HG03354 (cell line): Measurements from ENCODE around the gene ULK4.
"Not testable (repeated sequence)": the region's sequence is repeated elsewhere in the genome, so short reads cannot be mapped to it uniquely, and the experiment has no call there.

Source experiments
- ATAC-seq: cut with Tn5 transposase; IDR thresholded peaks from one replicate; pipeline ENCODE4 v1.9.1; 2021; ENCODE audit warnings: mild to moderate bottlenecking; ENCODE audit not compliant: unreplicated experiment, poor library complexity, severe bottlenecking

Gene ULK4

GRCh38 chr3:41601404-41601987, 360.4 kb downstream of the ULK4 start:
- ATAC-seq, result no peak

DNA sequence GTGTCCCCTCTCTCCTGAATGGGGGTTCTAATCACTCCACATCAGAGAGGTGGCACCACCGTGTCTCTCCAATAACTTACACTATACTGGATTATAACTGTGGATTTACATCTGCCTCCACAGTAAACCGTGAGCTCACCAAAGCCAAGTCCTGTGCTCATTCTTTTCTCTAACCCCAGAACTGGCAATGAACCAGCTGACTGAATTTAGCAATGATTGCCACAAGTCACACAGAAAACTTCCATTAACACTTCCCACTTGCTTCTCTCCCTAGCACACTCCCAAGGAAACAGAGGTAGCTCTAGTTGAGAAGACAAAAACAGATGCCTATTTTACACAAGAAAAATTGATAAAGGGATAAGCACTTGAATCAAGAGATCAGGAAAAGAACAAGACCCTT, 361.3 kb downstream of the ULK4 start:
- ATAC-seq, result no peak

DNA sequence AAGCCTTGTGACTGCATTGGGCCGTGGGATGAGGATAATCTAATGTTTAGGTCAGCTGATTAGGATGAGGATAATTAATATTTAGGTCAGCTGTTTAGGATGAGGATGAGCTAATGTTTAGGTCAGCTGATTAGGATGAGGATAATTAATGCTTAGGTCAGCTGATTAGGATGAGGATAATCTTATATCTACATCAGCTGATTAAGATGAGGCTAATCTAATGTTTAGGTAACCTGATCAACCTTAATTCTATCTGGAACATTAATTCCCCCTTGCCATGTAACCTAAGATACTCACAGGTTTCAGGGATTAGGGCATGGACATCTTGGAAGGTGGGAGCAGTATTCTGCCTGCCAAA, 362.8 kb downstream of the ULK4 start:
- ATAC-seq, result no peak

GRCh38 chr3:41598402-41599126, 363.3 kb downstream of the ULK4 start:
- no peak for ATAC-seq

DNA sequence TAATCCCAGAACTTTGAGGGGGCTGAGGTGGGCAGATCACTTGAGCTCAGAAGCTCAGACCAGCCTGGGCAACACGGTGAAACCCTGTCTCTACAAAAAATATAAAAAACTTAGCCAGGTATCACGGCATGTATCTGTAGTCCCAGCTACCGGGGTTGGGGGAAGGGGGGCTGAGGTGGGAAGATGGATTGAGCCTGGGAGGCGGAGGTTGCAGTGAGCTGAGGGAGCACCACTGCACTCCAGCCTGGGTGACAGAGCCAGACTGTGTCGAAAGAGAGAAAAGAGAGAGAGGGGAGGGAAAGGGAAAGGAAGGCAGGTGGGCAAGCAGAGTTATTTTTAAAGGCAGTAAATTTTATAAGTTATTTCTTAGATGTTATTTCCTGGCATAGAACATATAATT, 368.1 kb downstream of the ULK4 start:
- ATAC-seq, result no peak

GRCh38 chr3:41592753-41593510, 369.0 kb downstream of the ULK4 start:
- no peak for ATAC-seq

DNA sequence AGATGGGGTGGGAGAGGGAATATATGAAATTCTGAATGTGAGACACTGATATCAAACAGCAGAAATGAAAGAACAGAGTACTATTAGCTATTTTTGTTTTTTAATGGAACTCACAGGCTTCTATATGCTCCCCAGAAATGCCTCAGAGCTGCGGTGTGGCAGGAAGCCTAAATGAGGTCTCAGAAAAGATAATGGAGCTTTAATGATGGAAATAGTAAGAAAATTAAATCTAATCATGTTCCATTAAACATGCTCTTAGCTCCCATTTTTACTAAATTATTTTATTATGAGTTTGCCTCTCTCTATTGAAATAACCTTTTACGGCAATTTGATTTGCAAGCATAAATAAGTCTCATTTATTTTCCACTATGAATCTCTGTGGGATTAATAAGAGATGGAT, 378.9 kb downstream of the ULK4 start:
- ATAC-seq, result no peak

DNA sequence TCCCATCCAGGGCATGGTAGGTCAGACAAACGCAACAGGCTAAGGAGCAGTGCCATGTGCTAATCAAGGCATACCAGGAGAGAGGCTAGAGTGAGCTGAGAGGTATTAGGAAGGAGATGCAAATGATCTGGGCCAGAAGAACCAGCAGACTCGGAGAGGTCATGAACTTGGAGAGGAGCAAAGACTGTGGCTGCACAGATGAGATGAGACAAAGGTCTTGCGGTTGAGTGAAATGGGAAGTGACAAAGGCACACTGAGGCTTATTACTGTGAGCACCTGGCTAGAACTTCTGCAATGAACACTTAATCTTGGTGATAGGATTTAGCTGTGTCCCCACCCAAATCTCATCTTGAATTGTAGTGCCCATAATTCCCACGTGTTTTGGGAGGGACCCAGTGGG, 380.2 kb downstream of the ULK4 start:
- peak; percentile 97 for ATAC-seq

- ATAC-seq, result no peak
These were observed 381.5 kb downstream of the ULK4 start for GRCh38 chr3:41580274-41580959.

- ATAC-seq, result no peak
These were observed 382.0 kb downstream of the ULK4 start for GRCh38 chr3:41579861-41580260.

GRCh38 chr3:41578798-41579197, 383.1 kb downstream of the ULK4 start:
- ATAC-seq, result no peak

- no peak for ATAC-seq
These were observed 386.2 kb downstream of the ULK4 start for GRCh38 chr3:41575724-41576123.

DNA sequence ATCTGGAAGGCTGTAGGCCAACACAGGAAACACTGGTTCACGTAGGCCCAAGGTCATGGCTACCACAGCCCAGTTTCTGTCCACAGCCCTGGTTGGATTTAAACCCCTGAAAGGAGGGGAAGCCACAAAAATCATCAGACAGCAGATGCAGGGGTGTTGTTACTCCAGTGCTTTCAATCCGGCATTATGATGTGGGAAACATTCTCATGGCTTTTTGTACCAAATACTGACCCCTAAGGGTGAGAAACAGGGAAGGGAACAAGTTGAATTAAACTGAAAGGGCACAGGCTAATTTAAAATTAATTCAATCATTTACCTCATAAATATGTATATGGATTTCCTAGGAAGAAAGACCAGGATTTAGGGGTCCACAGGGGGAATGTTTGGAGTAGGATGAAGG, 387.0 kb downstream of the ULK4 start:
- no peak for ATAC-seq

- ATAC-seq, result no peak
These were observed 388.3 kb downstream of the ULK4 start for GRCh38 chr3:41573591-41573990.

DNA sequence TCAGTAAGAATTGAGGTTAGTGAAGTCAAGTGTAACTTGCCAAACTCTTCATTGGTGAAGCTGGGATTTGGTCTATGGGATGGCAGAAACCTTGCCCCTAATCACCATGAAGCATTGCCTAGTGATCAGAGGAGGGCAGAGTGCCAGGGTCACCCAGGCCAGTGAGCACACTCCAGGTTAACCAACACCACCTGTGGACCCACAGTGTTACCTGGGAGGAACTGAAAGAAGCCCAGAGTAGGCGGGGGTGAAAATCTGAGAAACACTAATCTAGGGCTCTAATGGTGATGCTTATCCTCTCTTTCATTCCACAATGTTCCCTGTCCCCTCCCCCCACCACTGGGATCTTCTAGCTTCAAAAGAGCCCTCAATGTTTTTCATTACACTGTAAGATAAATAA, 389.8 kb downstream of the ULK4 start:
- no peak for ATAC-seq

DNA sequence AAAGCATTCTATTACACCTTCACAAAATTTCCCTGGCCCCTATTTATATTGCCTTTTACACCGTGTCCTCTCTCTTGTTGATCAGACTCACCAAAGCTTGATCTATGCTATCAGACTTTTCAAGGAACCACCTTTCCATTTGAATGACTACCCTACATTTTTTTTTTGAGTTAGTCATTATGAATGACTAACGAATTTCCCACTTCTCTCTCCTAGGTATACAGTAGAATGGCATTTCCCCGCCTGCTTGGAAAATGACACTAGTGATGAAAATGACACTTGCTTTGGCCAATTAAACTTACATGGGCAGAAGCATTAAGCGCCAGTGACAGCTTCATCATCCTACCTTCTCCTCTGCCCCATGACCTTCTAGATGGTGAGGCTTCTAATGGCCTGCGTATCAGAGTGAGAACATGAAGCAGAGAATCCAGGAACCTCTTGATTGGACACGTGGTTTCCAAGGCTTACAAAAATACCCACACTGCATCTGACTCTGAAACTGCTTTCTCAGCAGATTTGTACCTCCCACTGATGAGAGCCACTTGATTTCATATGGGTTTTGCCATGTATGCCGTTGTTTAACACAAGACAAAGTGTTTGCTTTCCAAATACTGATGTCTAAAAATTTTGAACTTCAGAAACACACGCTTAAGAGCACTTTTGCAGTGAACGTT, 392.1 kb downstream of the ULK4 start:
- ATAC-seq, result no peak

- no peak for ATAC-seq
These were observed 395.9 kb downstream of the ULK4 start for GRCh38 chr3:41565948-41566514.

- no peak for ATAC-seq
These were observed 396.9 kb downstream of the ULK4 start for GRCh38 chr3:41565003-41565402.

- not testable (repeated sequence) for ATAC-seq
These were observed 405.7 kb downstream of the ULK4 start for GRCh38 chr3:41556245-41556644.

GRCh38 chr3:41532976-41533375, 428.9 kb downstream of the ULK4 start:
- ATAC-seq, result no peak
